Endothelial cell of umbilical vein (primary cell): ENCODE data around the gene TRMT2B. TPM values are rescaled to one million over a fixed set of nuclear protein-coding genes. Genes with fewer than 3 reads are reported as not detected.

Source experiments
- BruUV-seq: library from RNA; stranded (reverse); fragments of 400-500 nt; replicated peaks from 2 replicates; lab custom pipeline; 2021; lab: Mats Ljungman, UMichigan
- CTCF ChIA-PET: fragments of 300-600, 350-600 bp; sonication (Branson Sonifier 250); formaldehyde crosslinking; loops from one replicate; lab custom pipeline; 2021; ENCODE audit warnings: antibody characterized with exemption, inconsistent platforms; lab: Charles Lee
- POLR2A ChIA-PET: fragments of 300-600, 350-600 bp; sonication (Branson Sonifier 250); formaldehyde crosslinking; loops from one replicate; lab custom pipeline; 2021; ENCODE audit warnings: antibody characterized with exemption, inconsistent platforms; lab: Charles Lee
- DNase-seq: peaks from one replicate; pipeline ENCODE4 v3.0.0-alpha.2; 2011; ENCODE audit warnings: low read depth, low spot score
- FAIRE-seq: peaks from 2 replicates; lab custom pipeline; 2011; peaks lifted over from hg19 to GRCh38; lab: Jason Lieb, UNC
- H2AFZ ChIP-seq: 2 replicates; pipeline ENCODE4 v1.6.0; 2012; ENCODE audit warnings: low read depth, low read length, control low read depth, inconsistent platforms
- H3K27ac ChIP-seq: 2 replicates; pipeline ENCODE4 v1.5.1; 2011; ENCODE audit warnings: low read depth, mild to moderate bottlenecking, control low read depth, low read length, moderate library complexity; ENCODE audit not compliant: insufficient read depth
- H3K27me3 ChIP-seq, 2 experiments: 2 replicates each; pipeline versions ENCODE4 v1.6.0 to v1.6.1; 2011; ENCODE audit warnings: low read length in 2 of 2, mixed read lengths in 1 of 2; ENCODE audit not compliant: control insufficient read depth in 2 of 2, insufficient read depth in 2 of 2
- H3K36me3 ChIP-seq, 2 experiments: 2 replicates in 1 of 2; 3 replicates in 1 of 2; pipeline ENCODE4 v1.5.1; 2011; ENCODE audit warnings: low read length in 2 of 2, mild to moderate bottlenecking in 1 of 2, moderate library complexity in 1 of 2; ENCODE audit not compliant: control insufficient read depth in 2 of 2, insufficient read depth in 2 of 2; ENCODE audit errors: extremely low read depth in 1 of 2
- H3K4me1 ChIP-seq: 3 replicates; pipeline ENCODE4 v1.5.1; 2011; ENCODE audit warnings: mild to moderate bottlenecking, low read length; ENCODE audit not compliant: control insufficient read depth, insufficient read depth; ENCODE audit errors: extremely low read depth
- H3K4me2 ChIP-seq: 2 replicates; pipeline ENCODE4 v1.6.1; 2011; ENCODE audit warnings: low read length, control low read depth, mixed read lengths; ENCODE audit not compliant: insufficient read depth
- H3K4me3 ChIP-seq, 3 experiments: fragments of 200-600 bp in 1 of 3; sonication (generic), shearing (Covaris generic) in 1 of 3; replicated peaks in 1 of 3; 2 replicates each; pipeline ENCODE4 v1.5.1; 2011 to 2016; ENCODE audit warnings: control low read depth in 3 of 3, low read length in 3 of 3, mild to moderate bottlenecking in 2 of 3, inconsistent platforms in 1 of 3, low read depth in 1 of 3, moderate library complexity in 1 of 3; ENCODE audit not compliant: insufficient read depth in 1 of 3
- H3K79me2 ChIP-seq: 2 replicates; pipeline ENCODE4 v1.6.0; 2012; ENCODE audit warnings: low read length, inconsistent platforms; ENCODE audit not compliant: control insufficient read depth, insufficient read depth
- H3K9ac ChIP-seq: replicated peaks from 2 replicates; pipeline ENCODE3; 2011; ENCODE audit warnings: low read length, control low read depth; ENCODE audit not compliant: insufficient read depth; ENCODE audit errors: extremely low read depth
- H3K9me1 ChIP-seq: replicated peaks from 3 replicates; pipeline ENCODE4 v1.6.0; 2011; ENCODE audit warnings: mild to moderate bottlenecking, low read length; ENCODE audit not compliant: control insufficient read depth, insufficient read depth; ENCODE audit errors: extremely low read depth
- H3K9me3 ChIP-seq: replicated peaks from 2 replicates; pipeline ENCODE4 v1.5.1; 2012; ENCODE audit warnings: low read length, inconsistent platforms; ENCODE audit not compliant: control insufficient read depth, insufficient read depth
- H4K20me1 ChIP-seq: replicated peaks from 2 replicates; pipeline ENCODE3; 2011; ENCODE audit warnings: mild to moderate bottlenecking, low read length; ENCODE audit not compliant: control insufficient read depth, insufficient read depth; ENCODE audit errors: extremely low read depth
- EZH2 ChIP-seq: IDR thresholded peaks from 2 replicates; pipeline ENCODE4 v1.6.1; 2012; ENCODE audit warnings: borderline replicate concordance, low read depth, mild to moderate bottlenecking, moderate library complexity, low read length, inconsistent platforms; ENCODE audit not compliant: severe bottlenecking
- FOS ChIP-seq: IDR thresholded peaks from 2 replicates; pipeline ENCODE4 v1.6.1; 2011; ENCODE audit warnings: mild to moderate bottlenecking, low read length, moderate library complexity, borderline replicate concordance; ENCODE audit not compliant: insufficient read depth
- GATA2 ChIP-seq: IDR thresholded peaks from 2 replicates; pipeline ENCODE4 v1.7.0; 2011; ENCODE audit warnings: low read depth, mild to moderate bottlenecking, moderate library complexity, mixed read lengths, low read length; ENCODE audit not compliant: insufficient read length, insufficient read depth
- JUN ChIP-seq: IDR thresholded peaks from 2 replicates; pipeline ENCODE4 v1.6.1; 2011; ENCODE audit warnings: borderline replicate concordance, low read depth; ENCODE audit not compliant: insufficient read length, insufficient read depth
- MAX ChIP-seq: IDR thresholded peaks from 2 replicates; pipeline ENCODE4 v1.6.1; 2011; ENCODE audit not compliant: insufficient read depth, insufficient read length
- MYC ChIP-seq: IDR thresholded peaks from one replicate; pipeline ENCODE4 v1.6.1; 2011; ENCODE audit warnings: mild to moderate bottlenecking, low read depth, low read length
- POLR2A ChIP-seq: IDR thresholded peaks from 2 replicates; pipeline ENCODE4 v1.6.1; 2012; ENCODE audit warnings: low read depth, mild to moderate bottlenecking, control low read depth, low read length
- POLR2AphosphoS5 ChIP-seq: IDR thresholded peaks from 2 replicates; pipeline ENCODE4 v1.6.1; 2012; ENCODE audit warnings: low read depth, mild to moderate bottlenecking, control low read depth, low read length, moderate library complexity; ENCODE audit not compliant: insufficient read depth
- dilution Hi-C: fragments of 300-500 bp; cut with MboI; formaldehyde crosslinking; loops from one replicate; pipeline ENCODE4 v1.15.0; 2019; ENCODE audit warnings: low sequenced_read_pairs; ENCODE audit not compliant: extremely low pct_ligation_motif_present
- intact Hi-C: fragments of 100-400 bp; cut with micrococcal nuclease; formaldehyde crosslinking; loops from one replicate; pipeline ENCODE4 v1.10.0; 2022
- polyA plus RNA-seq, 4 experiments: library from polyadenylated mRNA; depleted of rRNA in 3 of 4; stranded (reverse) in 3 of 4; unstranded in 1 of 4; fragments of >200 nt; gene quantifications; 2 replicates each; pipeline versions ENCODE4 v1.2.1 to v1.2.3, GENCODE V29; 2011 to 2012; ENCODE audit warnings: missing spikeins in 1 of 4
- total RNA-seq: library from RNA; stranded (reverse); gene quantifications from 2 replicates; pipeline ENCODE4 v1.2.3, GENCODE V29; 2021
- TF ChIP-seq, protein P1 (sequence below), 2 donors: IDR thresholded peaks; 1 replicate in 1 of 2; 2 replicates in 1 of 2; pipeline ENCODE4 v1.5.1; 2011; ENCODE audit warnings: low read length in 2 of 2, mild to moderate bottlenecking in 2 of 2, moderate library complexity in 2 of 2, control low read depth in 1 of 2, inconsistent platforms in 1 of 2, low read depth in 1 of 2; ENCODE audit not compliant: insufficient read depth in 1 of 2; ENCODE audit errors: extremely low read depth in 1 of 2

TRMT2B gene
- total and polyA plus RNA-seq, 2 donors (not counting 3 experiments of a cell fraction or from before 2014, with no cell fraction given) = 18.3 to 21.3 TPM

DNA sequence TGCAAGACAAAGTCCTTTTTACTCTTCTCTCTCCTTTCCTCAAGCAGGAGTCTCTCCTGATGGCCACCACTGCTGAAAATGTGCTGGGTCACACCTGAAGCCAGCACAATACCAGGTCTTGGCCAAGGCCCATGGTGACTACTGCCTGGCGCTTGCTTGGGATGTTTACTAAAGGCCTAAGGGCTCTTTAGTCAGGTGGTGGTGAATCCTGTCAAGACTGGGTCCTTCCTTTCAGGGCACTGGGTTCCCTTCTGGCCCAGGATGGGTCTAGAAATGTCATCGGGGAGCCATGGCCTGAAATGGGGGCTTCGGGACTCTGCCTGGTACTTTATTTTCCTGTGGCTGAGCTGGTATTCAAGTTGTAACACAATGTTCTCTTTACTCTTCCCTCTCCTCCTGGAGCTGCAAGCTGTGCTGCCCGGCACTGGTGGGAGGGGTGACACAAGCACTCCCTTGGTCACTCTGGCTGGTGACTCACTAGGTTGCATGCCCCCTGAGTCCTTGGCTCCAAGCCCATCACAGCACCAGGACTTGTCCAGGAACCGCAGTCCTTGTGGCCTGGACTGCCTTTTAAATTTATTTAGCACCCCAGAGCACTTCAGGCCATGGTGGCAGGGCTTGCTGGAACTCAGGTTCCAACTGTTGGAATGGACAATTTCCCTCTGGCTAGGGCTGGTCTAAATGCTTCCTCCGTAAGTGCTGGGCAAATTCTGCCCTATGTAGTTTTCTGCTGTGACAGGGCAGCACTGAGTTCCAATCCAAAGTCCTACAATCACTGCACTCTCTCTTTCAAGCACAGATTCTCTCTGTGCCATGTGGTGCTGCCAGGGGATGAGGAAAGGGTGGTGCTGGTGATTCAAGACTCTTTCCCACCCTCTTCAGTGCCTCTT lies 71.1 kb downstream of the TRMT2B start:
- Histone ChIP-seq H3K4me1 (peaks cover 12% of the 10 kb centered on the region), H3K9ac (no peak overlapping the region), H3K79me2 (no peaks in the 10 kb centered on the region), H3K4me3 (no peak overlapping the region), H3K9me3 (no peaks in the 10 kb centered on the region), H3K36me3 (no peaks in the 10 kb centered on the region), H3K27ac (peak overlapping the region; percentile 61), H2AFZ (no peak overlapping the region), H4K20me1 (no peaks in the 10 kb centered on the region), H3K27me3 (no peaks in the 10 kb centered on the region), H3K4me2 (no peak overlapping the region), H3K9me1 (no peaks in the 10 kb centered on the region)
- BruUV-seq = no TSS peak
- peak; percentile 40 for TF ChIP-seq JUN
- TF ChIP-seq FOS = peak; percentile 34
- TF ChIP-seq POLR2A = no peak
- CTCF ChIA-PET = no interaction called here
- FAIRE-seq = peak; percentile 89
- intact Hi-C loops = no loop called here
- POLR2A ChIA-PET = no interaction called here
- peak; percentile 69 for DNase-seq
- dilution Hi-C loops = no loop called here

DNA sequence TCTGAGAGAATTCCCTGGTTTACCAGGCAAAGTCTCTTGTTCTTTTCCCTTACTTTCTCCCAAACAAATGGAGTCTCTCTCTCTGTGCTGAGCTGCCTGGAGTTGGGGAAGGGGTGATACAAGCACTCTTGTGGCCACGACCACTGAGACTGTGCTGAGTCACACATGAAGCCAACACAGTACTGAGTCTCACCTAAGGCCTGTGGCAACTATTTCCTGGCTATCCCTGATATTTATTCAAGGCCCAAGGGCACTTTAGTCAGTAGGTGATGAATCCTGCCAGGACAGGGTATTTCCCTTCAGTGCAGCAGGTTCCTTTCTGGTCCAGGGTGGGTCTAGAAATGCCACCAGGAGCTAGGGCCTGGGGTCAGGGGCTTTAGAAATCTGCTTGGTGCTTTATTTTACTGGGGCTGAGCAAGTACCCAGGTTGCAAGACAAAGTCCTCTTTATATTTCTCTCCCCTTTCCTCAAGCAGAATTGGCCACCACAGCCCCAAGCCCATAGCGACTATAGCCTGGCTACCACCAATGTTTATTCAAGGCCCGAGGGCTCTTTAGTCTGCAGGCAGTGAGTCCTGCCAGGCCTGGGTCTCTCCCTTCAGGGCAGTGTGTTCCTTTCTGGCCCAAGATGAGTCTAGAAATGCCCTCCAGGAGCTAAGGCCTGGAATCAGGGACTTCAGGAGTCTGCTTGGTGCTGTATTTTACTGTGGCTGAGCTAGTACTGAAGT lies 71.9 kb downstream of the TRMT2B start:
- TF ChIP-seq MYC (no peak), POLR2AphosphoS5 (no peak), POLR2A (no peak), FOS (no peak), EZH2 (no peak), JUN (no peak), GATA2 (no peak), MAX (no peak)
- TF ChIP-seq, protein P1, sequence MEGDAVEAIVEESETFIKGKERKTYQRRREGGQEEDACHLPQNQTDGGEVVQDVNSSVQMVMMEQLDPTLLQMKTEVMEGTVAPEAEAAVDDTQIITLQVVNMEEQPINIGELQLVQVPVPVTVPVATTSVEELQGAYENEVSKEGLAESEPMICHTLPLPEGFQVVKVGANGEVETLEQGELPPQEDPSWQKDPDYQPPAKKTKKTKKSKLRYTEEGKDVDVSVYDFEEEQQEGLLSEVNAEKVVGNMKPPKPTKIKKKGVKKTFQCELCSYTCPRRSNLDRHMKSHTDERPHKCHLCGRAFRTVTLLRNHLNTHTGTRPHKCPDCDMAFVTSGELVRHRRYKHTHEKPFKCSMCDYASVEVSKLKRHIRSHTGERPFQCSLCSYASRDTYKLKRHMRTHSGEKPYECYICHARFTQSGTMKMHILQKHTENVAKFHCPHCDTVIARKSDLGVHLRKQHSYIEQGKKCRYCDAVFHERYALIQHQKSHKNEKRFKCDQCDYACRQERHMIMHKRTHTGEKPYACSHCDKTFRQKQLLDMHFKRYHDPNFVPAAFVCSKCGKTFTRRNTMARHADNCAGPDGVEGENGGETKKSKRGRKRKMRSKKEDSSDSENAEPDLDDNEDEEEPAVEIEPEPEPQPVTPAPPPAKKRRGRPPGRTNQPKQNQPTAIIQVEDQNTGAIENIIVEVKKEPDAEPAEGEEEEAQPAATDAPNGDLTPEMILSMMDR (IDR thresholded peaks at IDR 0.05; ENCODE audit: extremely low read depth in 1 of 2, insufficient read depth in 1 of 2, low read depth in 1 of 2, low read length in 2 of 2) = no peak
- FAIRE-seq = peak; percentile 52
- intact Hi-C loops (no loop called here), dilution Hi-C loops (no loop called here)
- Histone ChIP-seq H3K79me2 (no peaks in the 10 kb centered on the region), H3K4me2 (no peak overlapping the region), H3K4me1 (peaks cover 12% of the 10 kb centered on the region), H3K27me3 (no peaks in the 10 kb centered on the region), H3K4me3 (no peak overlapping the region), H3K36me3 (no peaks in the 10 kb centered on the region), H3K9me3 (no peaks in the 10 kb centered on the region), H4K20me1 (no peaks in the 10 kb centered on the region), H3K9me1 (no peaks in the 10 kb centered on the region), H2AFZ (no peak overlapping the region), H3K9ac (no peak overlapping the region), H3K27ac (peak overlapping the region; percentile 61)
- no peak for DNase-seq
- CTCF ChIA-PET = no interaction called here
- POLR2A ChIA-PET = no interaction called here
- BruUV-seq = no TSS peak
